ENCODE measurements around the gene TMEM30A.

GRCh38 chr6:75301088-75301487 is 16.5 kb upstream of the TMEM30A start:
- TF ChIP-seq POLR2A (IDR thresholded peaks at IDR 0.05) (no peak), CTCF (IDR thresholded peaks at IDR 0.05) (no peak)
